ENCODE measurements around the gene C11orf21. TPM values are rescaled to one million over a fixed set of nuclear protein-coding genes. Genes with fewer than 3 reads are reported as not detected.

The C11orf21 gene
- total and polyA plus RNA-seq, 10 of the 15 experiments (the other 5 are each of a cell fraction or from before 2014, with no cell fraction given), result 0.04 to 0.26 (median 0.11) TPM; not detected in 7

GRCh38 chr11:2259897-2260451 is 41.7 kb downstream of the C11orf21 start (continued):
- TF ChIP-seq ZBTB11 (CRISPR knock-in tag; IDR thresholded peaks at IDR 0.05) (no peak), TCF3 (IDR thresholded peaks at IDR 0.05; ENCODE audit: borderline replicate concordance, insufficient read depth, low read depth, low read length) (no peak)

GRCh38 chr11:2259466-2259830 is 42.3 kb downstream of the C11orf21 start:
- intact Hi-C loops (cut with micrococcal nuclease; ENCODE audit: unreplicated experiment), result no loop called here
- in situ Hi-C loops (cut with MboI), result no loop called here
- no peak for DNase-seq (ENCODE audit: low read depth, low spot score)
- TF ChIP-seq RAD21 (IDR thresholded peaks at IDR 0.05; ENCODE audit: insufficient read depth, low read depth, low read length) (no peak), ASH2L (IDR thresholded peaks at IDR 0.05; ENCODE audit: borderline replicate concordance, low read depth) (no peak), RUNX3 (IDR thresholded peaks at IDR 0.05; ENCODE audit: low read length) (no peak), SMAD5 (IDR thresholded peaks at IDR 0.05; ENCODE audit: low read depth) (no peak), HDAC6 (IDR thresholded peaks at IDR 0.05; ENCODE audit: unreplicated experiment) (no peak), ETV6 (conservative IDR thresholded peaks at IDR 0.05 in 1 of 2, IDR thresholded peaks at IDR 0.05 in 1 of 2; ENCODE audit: borderline replicate concordance in 1 of 2, low read depth in 1 of 2) (no peak), KDM1A (IDR thresholded peaks at IDR 0.05; ENCODE audit: borderline replicate concordance) (no peak), NFYB (IDR thresholded peaks at IDR 0.05; ENCODE audit: insufficient read depth, low read depth, low read length) (no peak)
- Histone ChIP-seq H3K9me3 (replicated peaks; ENCODE audit: control insufficient read depth, insufficient read depth, low read length) (no peaks in the 10 kb centered on the region), H3K4me3 (no peak overlapping the region), H4K20me1 (ENCODE audit: control insufficient read depth, insufficient read depth) (no peaks in the 10 kb centered on the region), H3K36me3 (ENCODE audit: control insufficient read depth in 2 of 2, insufficient read depth in 2 of 2, low read length in 1 of 2) (no peaks in the 10 kb centered on the region), H2AFZ (ENCODE audit: control insufficient read depth, low read depth, low read length) (no peak overlapping the region), H3K4me2 (ENCODE audit: control insufficient read depth, insufficient read depth) (no peak overlapping the region), H3K9ac (ENCODE audit: control insufficient read depth, insufficient read depth, low read length) (no peak overlapping the region), H3K27me3 (replicated peaks in 1 of 2; ENCODE audit: control insufficient read depth in 2 of 2, insufficient read depth in 2 of 2, low read length in 1 of 2) (no peaks in the 10 kb centered on the region), H3K27ac (ENCODE audit: control insufficient read depth, insufficient read depth) (no peak overlapping the region), H3K4me1 (ENCODE audit: control insufficient read depth, insufficient read depth, low read length) (no peaks in the 10 kb centered on the region), H3K79me2 (ENCODE audit: control insufficient read depth, insufficient read depth, low read length) (no peaks in the 10 kb centered on the region)
- ChIA-PET SMC1A (ENCODE audit: uncharacterized antibody, unreplicated experiment) (no interaction called here), POLR2A (no interaction called here), RAD21 (ENCODE audit: unreplicated experiment) (no interaction called here), CTCF (no interaction called here)
- FAIRE-seq, result no peak
- ATAC-seq, result no peak
- no TSS peak for BruUV-seq (replicated peaks)
- WGBS (ENCODE audit: insufficient coverage, insufficient replicate concordance, low lambda C conversion rate, missing lambda C conversion rate), result 0% methylated on average over 5 of the region's 8 CpGs
